ENCODE data around the gene VSTM4.

DNA sequence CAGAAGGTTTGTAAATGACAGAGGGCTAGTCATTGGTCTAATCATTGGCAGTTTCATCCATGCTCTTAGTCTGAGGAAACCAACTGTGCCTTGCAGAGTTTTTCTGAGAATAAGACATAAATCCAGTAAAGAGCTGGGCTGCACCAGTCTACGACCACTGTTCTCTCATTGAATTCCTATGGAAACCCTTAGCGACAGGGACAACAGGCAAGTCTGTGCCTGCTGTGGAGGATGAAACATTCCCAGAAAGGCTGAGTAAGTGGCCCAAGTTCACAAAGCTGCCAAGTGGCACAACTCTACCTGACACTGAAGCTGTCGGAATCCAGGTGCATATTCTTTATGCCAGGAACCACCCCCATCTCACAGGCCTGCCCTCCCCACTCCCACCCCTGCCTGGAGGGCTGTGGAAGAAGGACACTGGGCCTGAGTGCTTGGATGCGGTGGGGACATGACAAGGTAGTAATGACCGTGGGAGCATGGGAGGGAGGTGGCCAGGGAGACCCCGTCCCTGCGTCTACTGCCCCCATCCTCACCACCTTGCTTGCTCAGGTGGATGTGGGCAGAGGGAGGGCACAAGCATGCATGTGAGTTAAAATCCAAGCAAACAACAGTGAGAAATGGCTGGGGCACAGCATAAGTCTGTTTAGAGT lies 58.0 kb downstream of the VSTM4 start:
- TF ChIP-seq POLR2A (IDR thresholded peaks at IDR 0.05) = no peak
- TF ChIP-seq CTCF (IDR thresholded peaks at IDR 0.05) = no peak

Measured in testis (tissue), 2 donors.